HepG2 (cell line): ENCODE data around the gene ELOVL6. TPM values are rescaled to one million over a fixed set of nuclear protein-coding genes. Genes with fewer than 3 reads are reported as not detected.

Experiments used
- ARHGAP35 ChIP-seq: sonication (generic); formaldehyde crosslinking; IDR thresholded peaks from 2 replicates; pipeline ENCODE4 v1.9.0; 2022; ENCODE audit warnings: mild to moderate bottlenecking, inconsistent platforms, moderate library complexity, missing genetic modification reagents, borderline replicate concordance
- POLR2AphosphoS5 ChIP-seq: IDR thresholded peaks from 2 replicates; pipeline ENCODE4 v1.6.1; 2012; ENCODE audit warnings: low read depth, low read length
- TEAD3 ChIP-seq: optimal IDR thresholded peaks from 2 replicates; pipeline ENCODE3; 2016; ENCODE audit warnings: borderline replicate concordance
- ZNF318 ChIP-seq: sonication (generic); formaldehyde crosslinking; IDR thresholded peaks from 2 replicates; pipeline ENCODE4 v1.4.0; 2020; ENCODE audit warnings: mild to moderate bottlenecking, missing genetic modification reagents
- ZNF484 ChIP-seq: sonication (generic); formaldehyde crosslinking; IDR thresholded peaks from 2 replicates; pipeline ENCODE4 v1.5.1; 2020; ENCODE audit warnings: mild to moderate bottlenecking, low read depth, missing genetic modification reagents, borderline replicate concordance
- ZNF652 ChIP-seq: IDR thresholded peaks from 2 replicates; pipeline ENCODE4 v1.6.1; 2016; ENCODE audit warnings: low read depth, borderline replicate concordance
- ZNF672 ChIP-seq: sonication (generic); formaldehyde crosslinking; IDR thresholded peaks from 2 replicates; pipeline ENCODE4 v1.8.1; 2022; ENCODE audit warnings: missing genetic modification reagents
- polyA plus RNA-seq, 8 experiments: library from polyadenylated mRNA; depleted of rRNA in 3 of 8; stranded (reverse) in 7 of 8; unstranded in 1 of 8; fragments of >200 nt; fragmentation: Illumina TruSeq in 4 of 8; extraction: Trizol in 4 of 8; gene quantifications; 2 replicates each; pipeline versions ENCODE4 v1.2.1 to v1.2.3, GENCODE V29; 2011 to 2016; ENCODE audit warnings: low read depth in 4 of 8, missing spikeins in 1 of 8, mixed read lengths in 1 of 8; ENCODE audit not compliant: insufficient read depth in 1 of 8
- total RNA-seq, 5 experiments: library from RNA; depleted of rRNA; stranded (reverse); fragments of >200 nt; fragmentation: Illumina TruSeq; extraction: Trizol; gene quantifications; 2 replicates each; pipeline ENCODE4 v1.2.3, GENCODE V29; 2016; ENCODE audit warnings: low read depth in 1 of 5
- TF ChIP-seq, protein P1 (sequence below): sonication (generic); formaldehyde crosslinking; IDR thresholded peaks from 2 replicates; pipeline ENCODE4 v1.4.0; 2020; ENCODE audit warnings: missing genetic modification reagents
- TF ChIP-seq, protein P2 (sequence below): sonication (generic); formaldehyde crosslinking; IDR thresholded peaks from 2 replicates; pipeline ENCODE4 v1.4.0; 2020; ENCODE audit warnings: missing genetic modification reagents, mild to moderate bottlenecking, borderline replicate concordance
- TF ChIP-seq, protein P3 (sequence below): IDR thresholded peaks from 2 replicates; pipeline ENCODE4 v1.6.1; 2012; ENCODE audit warnings: low read length, improper control_type of control experiment
- TF ChIP-seq, protein P4 (sequence below): sonication (generic); formaldehyde crosslinking; IDR thresholded peaks from 2 replicates; pipeline ENCODE4 v1.5.0; 2020; ENCODE audit warnings: missing genetic modification reagents

The ELOVL6 gene
- total and polyA plus RNA-seq, 2 of the 13 experiments (the other 11 are each of a cell fraction or from before 2014, with no cell fraction given): 14.1 to 23.2 TPM

DNA sequence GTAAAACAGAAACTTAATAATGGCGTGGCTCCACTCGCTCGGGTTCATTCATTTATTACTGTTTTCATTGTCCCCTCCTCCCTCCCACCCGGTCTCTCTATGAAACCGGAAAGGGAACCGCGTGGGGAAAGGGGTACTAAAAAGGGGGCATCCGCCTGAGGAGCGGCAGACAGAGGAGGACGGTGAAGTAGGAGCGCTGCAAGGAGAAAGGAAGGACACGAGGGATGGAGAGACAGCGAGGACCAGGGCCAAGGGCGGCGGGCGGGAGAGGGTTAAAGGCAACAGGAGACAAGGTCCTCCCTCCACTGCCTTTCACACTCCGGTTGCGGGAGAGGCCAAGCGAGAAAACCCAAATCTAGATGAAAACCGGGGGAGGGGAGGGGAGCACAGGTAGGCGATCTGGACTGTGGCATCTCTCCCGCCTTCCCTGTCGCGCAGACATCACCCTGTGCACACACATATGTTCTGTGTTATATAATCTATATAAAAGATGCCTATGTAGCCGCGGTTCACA lies 829 bp downstream of the ELOVL6 start (continued):
- TF ChIP-seq ZNF318 (CRISPR knock-in tag) (no peak), ZNF672 (no peak), ZNF484 (CRISPR knock-in tag) (no peak), TEAD3 (CRISPR knock-in tag) (no peak), ZNF652 (CRISPR knock-in tag) (peak; percentile 93), ARHGAP35 (CRISPR knock-in tag) (no peak), POLR2AphosphoS5 (no peak)
- TF ChIP-seq, protein P1, sequence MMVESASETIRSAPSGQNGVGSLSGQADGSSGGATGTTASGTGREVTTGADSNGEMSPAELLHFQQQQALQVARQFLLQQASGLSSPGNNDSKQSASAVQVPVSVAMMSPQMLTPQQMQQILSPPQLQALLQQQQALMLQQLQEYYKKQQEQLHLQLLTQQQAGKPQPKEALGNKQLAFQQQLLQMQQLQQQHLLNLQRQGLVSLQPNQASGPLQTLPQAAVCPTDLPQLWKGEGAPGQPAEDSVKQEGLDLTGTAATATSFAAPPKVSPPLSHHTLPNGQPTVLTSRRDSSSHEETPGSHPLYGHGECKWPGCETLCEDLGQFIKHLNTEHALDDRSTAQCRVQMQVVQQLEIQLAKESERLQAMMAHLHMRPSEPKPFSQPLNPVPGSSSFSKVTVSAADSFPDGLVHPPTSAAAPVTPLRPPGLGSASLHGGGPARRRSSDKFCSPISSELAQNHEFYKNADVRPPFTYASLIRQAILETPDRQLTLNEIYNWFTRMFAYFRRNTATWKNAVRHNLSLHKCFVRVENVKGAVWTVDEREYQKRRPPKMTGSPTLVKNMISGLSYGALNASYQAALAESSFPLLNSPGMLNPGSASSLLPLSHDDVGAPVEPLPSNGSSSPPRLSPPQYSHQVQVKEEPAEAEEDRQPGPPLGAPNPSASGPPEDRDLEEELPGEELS: peak; percentile 13; the same call in 1 of the 2 replicates
- TF ChIP-seq, protein P2, sequence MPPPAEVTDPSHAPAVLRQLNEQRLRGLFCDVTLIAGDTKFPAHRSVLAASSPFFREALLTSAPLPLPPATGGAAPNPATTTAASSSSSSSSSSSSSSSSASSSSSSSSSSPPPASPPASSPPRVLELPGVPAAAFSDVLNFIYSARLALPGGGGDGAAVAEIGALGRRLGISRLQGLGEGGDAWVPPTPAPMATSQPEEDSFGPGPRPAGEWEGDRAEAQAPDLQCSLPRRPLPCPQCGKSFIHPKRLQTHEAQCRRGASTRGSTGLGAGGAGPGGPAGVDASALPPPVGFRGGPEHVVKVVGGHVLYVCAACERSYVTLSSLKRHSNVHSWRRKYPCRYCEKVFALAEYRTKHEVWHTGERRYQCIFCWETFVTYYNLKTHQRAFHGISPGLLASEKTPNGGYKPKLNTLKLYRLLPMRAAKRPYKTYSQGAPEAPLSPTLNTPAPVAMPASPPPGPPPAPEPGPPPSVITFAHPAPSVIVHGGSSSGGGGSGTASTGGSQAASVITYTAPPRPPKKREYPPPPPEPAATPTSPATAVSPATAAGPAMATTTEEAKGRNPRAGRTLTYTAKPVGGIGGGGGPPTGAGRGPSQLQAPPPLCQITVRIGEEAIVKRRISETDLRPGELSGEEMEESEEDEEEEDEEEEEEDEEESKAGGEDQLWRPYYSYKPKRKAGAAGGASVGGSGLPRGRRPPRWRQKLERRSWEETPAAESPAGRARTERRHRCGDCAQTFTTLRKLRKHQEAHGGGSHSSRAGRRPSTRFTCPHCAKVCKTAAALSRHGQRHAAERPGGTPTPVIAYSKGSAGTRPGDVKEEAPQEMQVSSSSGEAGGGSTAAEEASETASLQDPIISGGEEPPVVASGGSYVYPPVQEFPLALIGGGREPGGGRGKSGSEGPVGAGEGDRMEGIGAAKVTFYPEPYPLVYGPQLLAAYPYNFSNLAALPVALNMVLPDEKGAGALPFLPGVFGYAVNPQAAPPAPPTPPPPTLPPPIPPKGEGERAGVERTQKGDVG (CRISPR knock-in tag): no peak
- TF ChIP-seq, protein P3, sequence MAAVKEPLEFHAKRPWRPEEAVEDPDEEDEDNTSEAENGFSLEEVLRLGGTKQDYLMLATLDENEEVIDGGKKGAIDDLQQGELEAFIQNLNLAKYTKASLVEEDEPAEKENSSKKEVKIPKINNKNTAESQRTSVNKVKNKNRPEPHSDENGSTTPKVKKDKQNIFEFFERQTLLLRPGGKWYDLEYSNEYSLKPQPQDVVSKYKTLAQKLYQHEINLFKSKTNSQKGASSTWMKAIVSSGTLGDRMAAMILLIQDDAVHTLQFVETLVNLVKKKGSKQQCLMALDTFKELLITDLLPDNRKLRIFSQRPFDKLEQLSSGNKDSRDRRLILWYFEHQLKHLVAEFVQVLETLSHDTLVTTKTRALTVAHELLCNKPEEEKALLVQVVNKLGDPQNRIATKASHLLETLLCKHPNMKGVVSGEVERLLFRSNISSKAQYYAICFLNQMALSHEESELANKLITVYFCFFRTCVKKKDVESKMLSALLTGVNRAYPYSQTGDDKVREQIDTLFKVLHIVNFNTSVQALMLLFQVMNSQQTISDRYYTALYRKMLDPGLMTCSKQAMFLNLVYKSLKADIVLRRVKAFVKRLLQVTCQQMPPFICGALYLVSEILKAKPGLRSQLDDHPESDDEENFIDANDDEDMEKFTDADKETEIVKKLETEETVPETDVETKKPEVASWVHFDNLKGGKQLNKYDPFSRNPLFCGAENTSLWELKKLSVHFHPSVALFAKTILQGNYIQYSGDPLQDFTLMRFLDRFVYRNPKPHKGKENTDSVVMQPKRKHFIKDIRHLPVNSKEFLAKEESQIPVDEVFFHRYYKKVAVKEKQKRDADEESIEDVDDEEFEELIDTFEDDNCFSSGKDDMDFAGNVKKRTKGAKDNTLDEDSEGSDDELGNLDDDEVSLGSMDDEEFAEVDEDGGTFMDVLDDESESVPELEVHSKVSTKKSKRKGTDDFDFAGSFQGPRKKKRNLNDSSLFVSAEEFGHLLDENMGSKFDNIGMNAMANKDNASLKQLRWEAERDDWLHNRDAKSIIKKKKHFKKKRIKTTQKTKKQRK: no peak
- TF ChIP-seq, protein P4, sequence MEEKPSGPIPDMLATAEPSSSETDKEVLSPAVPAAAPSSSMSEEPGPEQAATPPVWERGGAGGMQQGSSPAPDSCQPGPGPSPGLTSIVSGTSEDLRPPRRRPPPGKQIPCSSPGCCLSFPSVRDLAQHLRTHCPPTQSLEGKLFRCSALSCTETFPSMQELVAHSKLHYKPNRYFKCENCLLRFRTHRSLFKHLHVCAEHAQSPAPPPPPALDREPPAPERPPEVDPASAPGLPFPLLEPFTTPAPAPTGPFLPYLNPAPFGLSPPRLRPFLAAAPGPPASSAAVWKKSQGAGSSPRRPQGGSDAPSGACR (CRISPR knock-in tag): no peak
